Heart left ventricle (tissue), 13 donors: ENCODE data around the gene FREM1.

Experiments
- CTCF ChIP-seq, 12 donors: fragments of 200-600 bp; sonication (generic) in 4 of 12; IDR thresholded peaks; one replicate each; pipeline versions ENCODE4 v1.5.0 to v1.8.0; 2018 to 2022; ENCODE audit warnings: antibody characterized with exemption in 12 of 12, mild to moderate bottlenecking in 5 of 12
- POLR2A ChIP-seq, 2 donors: fragments of 450-650 bp; IDR thresholded peaks; one replicate each; pipeline ENCODE4 v1.6.1; 2017; ENCODE audit warnings: antibody characterized with exemption in 2 of 2, mild to moderate bottlenecking in 2 of 2, moderate library complexity in 2 of 2
- donor health status: ischemic (EF 13 %, LVEDD 7.1; RV severe dilation, severe dysfunction).
- donor health status: DM: no; HTN: yes; CAD: no.
- donor health status: DM: no; HTN: no; CAD: no.
- donor health status: ischemic (EF 25% LVEDD 6.9; RV normal size, moderate dysfunction).
- donor health status: ischemic (EF 25% LVEDD 5.7; RV mildly dilated, moderate dysfunction).
- donor health status: ischemic (EF 35%, LVEDD 5.7; RV mildly dilated, moderate dysfunction).
- donor health status: nonischemic (EF 11% LVEDD 7.7; RV severe dilation, severe dysfunction).
- donor health status: DM: yes; HTN: yes; CAD: no.
- donor health status: PGD.
- donor health status: ischemic (EF 29% LVEDD 5.4; RV normal size, mild dysfunction).
- donor health status: nonischemic (EF 23%, LVEDD 6.1; RV moderate dilation, normal function).

GRCh38 chr9:14846871-14847311 lies 63.3 kb downstream of the FREM1 start:
- TF ChIP-seq CTCF (IDR thresholded peaks at IDR 0.05): peak; percentile 32 to 64 (median 50)
- TF ChIP-seq POLR2A (IDR thresholded peaks at IDR 0.05): no peak
